Mesodermal cell (in vitro differentiated cells): Measurements from ENCODE around the gene PNPLA7.
"Not testable (repeated sequence)": the region's sequence is repeated elsewhere in the genome, so short reads cannot be mapped to it uniquely, and the experiment has no call there.

Source experiments
- H3K27ac ChIP-seq: 2 replicates; pipeline ENCODE4 v1.7.0; 2013; ENCODE audit warnings: mild to moderate bottlenecking, low read depth, low read length, moderate library complexity; ENCODE audit not compliant: severe bottlenecking
- H3K36me3 ChIP-seq: 2 replicates; pipeline ENCODE4 v1.7.1; 2013; ENCODE audit warnings: mild to moderate bottlenecking, low read length, moderate library complexity; ENCODE audit not compliant: control insufficient read depth, insufficient read depth
- H3K4me1 ChIP-seq: one replicate; pipeline ENCODE4 v1.7.1; 2013; ENCODE audit warnings: mild to moderate bottlenecking, low read length; ENCODE audit not compliant: insufficient read depth, control insufficient read depth, poor library complexity, severe bottlenecking
- H3K4me3 ChIP-seq: 2 replicates; pipeline ENCODE4 v1.7.0; 2013; ENCODE audit warnings: low read length, control low read depth, mild to moderate bottlenecking; ENCODE audit not compliant: insufficient read depth, poor library complexity, severe bottlenecking; ENCODE audit errors: extremely low read depth
- H3K9me3 ChIP-seq: 2 replicates; pipeline ENCODE4 v1.7.1; 2013; ENCODE audit warnings: mild to moderate bottlenecking, low read length, moderate library complexity; ENCODE audit not compliant: control insufficient read depth
- WGBS, 2 experiments: methylation state at CpG; one replicate each; pipeline ENCODE4 v1.1.5; 2013; ENCODE audit warnings: missing lambda C conversion rate in 2 of 2; ENCODE audit not compliant: insufficient coverage in 2 of 2; 5-methylcytosine and 5-hydroxymethylcytosine counted together

Gene PNPLA7

DNA sequence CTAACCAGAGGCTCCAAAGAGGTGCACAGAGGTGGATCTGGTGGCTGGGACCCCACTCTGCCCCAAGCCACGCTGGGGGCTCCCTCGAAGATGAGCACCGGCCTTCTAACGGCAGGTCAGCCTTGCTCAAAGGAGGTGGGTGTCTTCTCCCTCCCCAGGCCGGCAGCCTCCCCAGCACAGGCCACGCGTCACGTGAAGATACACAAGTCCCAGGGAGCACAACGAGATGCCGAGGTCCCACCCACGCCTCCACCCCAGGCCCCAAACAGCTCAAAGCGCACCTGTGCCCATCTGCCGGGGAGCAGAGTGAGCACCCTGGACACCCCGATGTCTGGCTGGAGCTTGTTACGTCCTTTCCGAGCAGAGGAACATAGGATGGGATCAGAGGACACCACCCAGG is 12.1 kb downstream of the PNPLA7 start:
- H3K27ac ChIP-seq, result no peak overlapping the region
- no peaks in the 10 kb centered on the region for H3K36me3 ChIP-seq
- peaks cover 11% of the 10 kb centered on the region for H3K4me1 ChIP-seq
- no peak overlapping the region for H3K4me3 ChIP-seq
- H3K9me3 ChIP-seq, result no peaks in the 10 kb centered on the region
- 95 to 97% methylated on average over 13 to 16 of the region's 16 CpGs for WGBS, 2 experiments

DNA sequence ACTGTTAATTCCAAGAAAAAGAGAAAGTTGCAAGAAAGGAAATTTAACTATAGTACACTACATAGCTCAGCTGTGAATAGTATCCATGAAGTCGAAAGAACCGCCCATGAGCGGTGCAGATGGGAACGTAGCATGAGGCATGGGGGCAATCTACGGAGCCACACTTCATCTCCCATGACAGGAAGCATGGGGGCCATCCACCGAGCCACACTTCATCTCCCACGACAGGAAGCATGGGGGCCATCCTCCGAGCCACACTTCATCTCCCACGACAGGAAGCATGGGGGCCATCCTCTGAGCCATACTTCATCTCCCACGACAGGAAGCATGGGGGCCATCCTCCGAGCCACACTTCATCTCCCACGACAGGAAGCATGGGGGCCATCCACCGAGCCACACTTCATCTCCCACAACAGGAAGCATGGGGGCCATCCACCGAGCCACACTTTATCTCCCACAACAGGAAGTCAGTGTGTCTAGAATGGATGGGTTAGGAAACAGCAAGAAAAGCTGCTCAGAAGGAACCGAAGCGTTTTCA is 13.5 kb downstream of the PNPLA7 start:
- not testable (repeated sequence) for H3K9me3 ChIP-seq, H3K27ac ChIP-seq, H3K4me3 ChIP-seq, H3K36me3 ChIP-seq
- WGBS, 2 experiments, result 96 to 97% methylated on average over 10 of the region's 16 CpGs
- H3K4me1 ChIP-seq, result peaks cover 10% of the 10 kb centered on the region

GRCh38 chr9:137535120-137535428 is 15.1 kb downstream of the PNPLA7 start:
- Histone ChIP-seq H3K27ac (no peak overlapping the region), H3K4me1 (no peaks in the 10 kb centered on the region), H3K36me3 (no peaks in the 10 kb centered on the region), H3K4me3 (no peak overlapping the region), H3K9me3 (no peaks in the 10 kb centered on the region)

- WGBS, 2 experiments, result 72 to 82% methylated on average over 13 to 14 of the region's 19 CpGs
- Histone ChIP-seq H3K27ac (no peak overlapping the region), H3K4me1 (no peaks in the 10 kb centered on the region), H3K4me3 (no peak overlapping the region), H3K9me3 (no peaks in the 10 kb centered on the region), H3K36me3 (no peaks in the 10 kb centered on the region)
These were observed 15.7 kb downstream of the PNPLA7 start for GRCh38 chr9:137534256-137535119.

DNA sequence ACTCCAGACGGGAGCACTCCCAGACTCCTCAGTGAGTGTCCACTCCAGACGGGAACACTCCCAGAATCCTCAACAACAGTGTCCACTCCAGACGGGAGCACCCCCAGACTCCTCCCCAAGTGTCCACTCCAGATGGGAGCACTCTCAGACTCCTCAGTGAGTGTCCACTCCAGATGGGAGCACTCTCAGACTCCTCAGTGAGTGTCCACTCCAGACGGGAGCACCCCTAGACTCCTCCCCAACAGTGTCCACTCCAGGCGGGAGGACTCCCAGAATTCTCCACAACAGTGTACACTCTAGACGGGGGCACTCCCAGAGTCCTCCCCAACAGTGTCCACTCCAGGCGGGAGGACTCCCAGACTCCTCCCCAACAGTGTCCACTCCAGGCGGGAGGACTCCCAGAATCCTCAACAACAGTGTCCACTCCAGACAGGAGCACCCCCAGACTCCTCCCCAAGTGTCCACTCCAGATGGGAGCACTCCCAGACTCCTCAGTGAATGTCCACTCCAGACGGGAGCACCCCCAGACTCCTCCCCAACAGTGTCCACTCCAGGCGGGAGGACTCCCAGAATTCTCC is 17.2 kb downstream of the PNPLA7 start:
- not testable (repeated sequence) for H3K36me3 ChIP-seq, H3K4me3 ChIP-seq, H3K27ac ChIP-seq, H3K9me3 ChIP-seq, H3K4me1 ChIP-seq
- WGBS, 2 experiments, result 92% methylated on average over 6 to 10 of the region's 10 CpGs

- Histone ChIP-seq H3K4me3 (no peak overlapping the region), H3K36me3 (no peaks in the 10 kb centered on the region), H3K9me3 (no peaks in the 10 kb centered on the region), H3K27ac (no peak overlapping the region), H3K4me1 (no peaks in the 10 kb centered on the region)
- 90 to 96% methylated on average over 8 to 13 of the region's 17 CpGs for WGBS, 2 experiments
These were observed 19.0 kb downstream of the PNPLA7 start for GRCh38 chr9:137531099-137531765.

- no peak overlapping the region for H3K27ac ChIP-seq
- no peaks in the 10 kb centered on the region for H3K36me3 ChIP-seq
- WGBS, 2 experiments, result 86 to 91% methylated on average over 5 of the region's 5 CpGs
- no peaks in the 10 kb centered on the region for H3K9me3 ChIP-seq
- H3K4me1 ChIP-seq, result no peaks in the 10 kb centered on the region
- H3K4me3 ChIP-seq, result no peak overlapping the region
These were observed 19.9 kb downstream of the PNPLA7 start for GRCh38 chr9:137530331-137530730.

DNA sequence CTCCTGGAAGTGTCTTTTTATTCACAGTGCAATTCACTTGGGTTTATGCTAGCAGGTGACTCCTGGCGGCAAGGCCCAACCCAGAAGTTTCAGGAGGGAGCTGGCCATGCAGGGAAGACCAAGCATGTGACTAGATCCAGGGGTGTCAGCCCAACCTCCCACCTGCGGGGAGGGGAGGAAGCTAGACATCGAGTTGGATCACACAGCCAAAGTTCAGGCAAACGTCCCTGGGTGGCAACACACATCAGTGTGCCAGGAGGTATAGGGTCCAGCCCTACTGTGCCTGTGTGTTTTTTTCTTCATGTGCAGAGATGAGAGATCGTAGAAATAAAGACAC is 25.3 kb downstream of the PNPLA7 start:
- Histone ChIP-seq H3K27ac (no peak overlapping the region), H3K36me3 (no peaks in the 10 kb centered on the region), H3K4me1 (no peaks in the 10 kb centered on the region), H3K9me3 (no peaks in the 10 kb centered on the region), H3K4me3 (no peak overlapping the region)
- 82 to 93% methylated on average over 4 of the region's 5 CpGs for WGBS, 2 experiments

DNA sequence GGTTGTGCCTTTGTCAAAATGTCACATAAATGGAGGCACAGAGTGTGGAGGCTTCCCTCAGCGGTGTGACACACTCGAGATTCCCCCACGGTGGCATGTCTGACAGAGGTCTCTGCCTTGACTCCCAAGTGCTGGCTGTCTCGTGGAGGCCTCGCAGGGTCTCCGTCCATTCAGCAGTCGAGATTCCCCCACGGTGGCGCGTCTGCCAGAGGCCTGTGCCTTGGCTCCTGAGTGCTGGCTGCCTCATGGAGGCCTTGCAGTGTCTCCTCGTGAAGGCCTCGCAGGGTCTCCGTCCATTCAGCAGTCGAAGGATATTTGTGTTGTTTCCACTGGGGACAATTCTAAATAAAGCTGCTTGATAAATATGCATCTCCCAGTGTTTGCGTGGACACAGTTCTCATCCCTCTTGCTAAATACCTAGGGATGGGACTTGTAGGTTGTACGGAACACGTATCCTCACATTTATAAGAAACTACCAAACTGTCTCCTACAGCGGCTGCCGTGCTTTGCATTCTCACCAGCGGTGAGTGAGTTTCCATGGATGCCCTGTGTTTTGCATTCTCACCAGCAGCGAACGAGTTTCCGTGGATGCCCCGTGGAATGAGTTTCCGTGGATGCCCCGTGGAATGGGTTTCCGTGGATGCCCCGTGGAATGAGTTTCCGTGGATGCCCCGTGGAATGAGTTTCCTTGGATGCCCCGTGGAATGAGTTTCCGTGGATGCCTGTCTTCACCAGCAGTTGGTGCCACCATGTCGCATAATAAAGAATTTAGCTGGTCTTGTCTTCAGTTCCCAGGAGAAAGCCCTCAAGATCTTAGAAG is 25.8 kb downstream of the PNPLA7 start:
- no peaks in the 10 kb centered on the region for H3K9me3 ChIP-seq
- no peaks in the 10 kb centered on the region for H3K4me1 ChIP-seq
- H3K36me3 ChIP-seq, result no peaks in the 10 kb centered on the region
- WGBS, 2 experiments, result 91 to 94% methylated on average over 25 to 32 of the region's 33 CpGs
- no peak overlapping the region for H3K27ac ChIP-seq
- no peak overlapping the region for H3K4me3 ChIP-seq

- WGBS, 2 experiments, result 92 to 94% methylated on average over 33 to 35 of the region's 36 CpGs
- Histone ChIP-seq H3K9me3 (no peaks in the 10 kb centered on the region), H3K4me1 (no peaks in the 10 kb centered on the region), H3K36me3 (no peaks in the 10 kb centered on the region), H3K27ac (no peak overlapping the region), H3K4me3 (no peak overlapping the region)
These were observed 27.3 kb downstream of the PNPLA7 start for GRCh38 chr9:137522746-137523455.
